ENCODE results near the gene SNORC.

Gene SNORC

DNA sequence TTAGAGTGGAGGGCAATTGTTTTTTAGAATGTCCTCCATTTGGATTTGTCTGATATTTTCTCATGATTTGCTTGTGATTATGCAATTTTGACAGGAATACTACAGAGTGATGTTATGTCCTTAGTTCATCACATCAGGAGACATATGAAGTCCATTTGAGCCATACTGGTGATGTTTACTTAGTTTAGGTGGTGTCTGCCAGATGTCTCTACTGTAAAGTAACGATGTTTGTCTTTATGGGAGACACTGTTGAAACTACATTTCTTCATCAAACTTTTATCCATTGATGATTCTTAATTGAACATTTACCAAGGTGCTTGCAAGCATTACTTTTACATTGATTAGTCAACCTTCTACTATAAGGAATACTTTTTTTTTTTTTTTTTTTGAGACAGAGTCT, 4.9 kb upstream of the SNORC start:
- TF ChIP-seq, protein P1, sequence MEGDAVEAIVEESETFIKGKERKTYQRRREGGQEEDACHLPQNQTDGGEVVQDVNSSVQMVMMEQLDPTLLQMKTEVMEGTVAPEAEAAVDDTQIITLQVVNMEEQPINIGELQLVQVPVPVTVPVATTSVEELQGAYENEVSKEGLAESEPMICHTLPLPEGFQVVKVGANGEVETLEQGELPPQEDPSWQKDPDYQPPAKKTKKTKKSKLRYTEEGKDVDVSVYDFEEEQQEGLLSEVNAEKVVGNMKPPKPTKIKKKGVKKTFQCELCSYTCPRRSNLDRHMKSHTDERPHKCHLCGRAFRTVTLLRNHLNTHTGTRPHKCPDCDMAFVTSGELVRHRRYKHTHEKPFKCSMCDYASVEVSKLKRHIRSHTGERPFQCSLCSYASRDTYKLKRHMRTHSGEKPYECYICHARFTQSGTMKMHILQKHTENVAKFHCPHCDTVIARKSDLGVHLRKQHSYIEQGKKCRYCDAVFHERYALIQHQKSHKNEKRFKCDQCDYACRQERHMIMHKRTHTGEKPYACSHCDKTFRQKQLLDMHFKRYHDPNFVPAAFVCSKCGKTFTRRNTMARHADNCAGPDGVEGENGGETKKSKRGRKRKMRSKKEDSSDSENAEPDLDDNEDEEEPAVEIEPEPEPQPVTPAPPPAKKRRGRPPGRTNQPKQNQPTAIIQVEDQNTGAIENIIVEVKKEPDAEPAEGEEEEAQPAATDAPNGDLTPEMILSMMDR (IDR thresholded peaks at IDR 0.05; ENCODE audit: control insufficient read depth, extremely low read depth, insufficient read depth) = no peak
- no peak overlapping the region for H3K4me3 ChIP-seq (ENCODE audit: low read depth, low read length)
- no peak for DNase-seq (ENCODE audit: low read depth)

DNA sequence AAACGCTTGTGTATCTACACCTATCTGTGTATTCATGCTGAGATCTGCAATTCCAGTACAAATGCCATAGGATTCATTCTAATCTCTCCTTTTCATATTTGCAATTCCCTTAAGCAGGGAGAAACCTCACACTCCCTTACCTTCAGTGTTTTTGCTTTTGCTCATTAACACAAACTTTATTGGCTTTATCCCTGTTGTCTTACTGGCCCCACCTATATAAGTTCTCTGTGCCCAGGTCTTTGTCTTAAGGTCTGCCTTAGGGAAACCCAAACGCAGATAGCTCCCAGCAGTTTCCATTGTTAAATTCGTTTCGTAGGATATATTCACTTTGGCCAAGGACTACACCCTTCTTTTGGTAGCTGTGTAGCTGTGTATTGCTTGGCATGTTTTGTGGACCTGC, 4.0 kb upstream of the SNORC start:
- H3K4me3 ChIP-seq (ENCODE audit: low read depth, low read length) = no peak overlapping the region
- DNase-seq (ENCODE audit: low read depth) = no peak
- TF ChIP-seq, protein P1 (IDR thresholded peaks at IDR 0.05; ENCODE audit: control insufficient read depth, extremely low read depth, insufficient read depth) = no peak

DNA sequence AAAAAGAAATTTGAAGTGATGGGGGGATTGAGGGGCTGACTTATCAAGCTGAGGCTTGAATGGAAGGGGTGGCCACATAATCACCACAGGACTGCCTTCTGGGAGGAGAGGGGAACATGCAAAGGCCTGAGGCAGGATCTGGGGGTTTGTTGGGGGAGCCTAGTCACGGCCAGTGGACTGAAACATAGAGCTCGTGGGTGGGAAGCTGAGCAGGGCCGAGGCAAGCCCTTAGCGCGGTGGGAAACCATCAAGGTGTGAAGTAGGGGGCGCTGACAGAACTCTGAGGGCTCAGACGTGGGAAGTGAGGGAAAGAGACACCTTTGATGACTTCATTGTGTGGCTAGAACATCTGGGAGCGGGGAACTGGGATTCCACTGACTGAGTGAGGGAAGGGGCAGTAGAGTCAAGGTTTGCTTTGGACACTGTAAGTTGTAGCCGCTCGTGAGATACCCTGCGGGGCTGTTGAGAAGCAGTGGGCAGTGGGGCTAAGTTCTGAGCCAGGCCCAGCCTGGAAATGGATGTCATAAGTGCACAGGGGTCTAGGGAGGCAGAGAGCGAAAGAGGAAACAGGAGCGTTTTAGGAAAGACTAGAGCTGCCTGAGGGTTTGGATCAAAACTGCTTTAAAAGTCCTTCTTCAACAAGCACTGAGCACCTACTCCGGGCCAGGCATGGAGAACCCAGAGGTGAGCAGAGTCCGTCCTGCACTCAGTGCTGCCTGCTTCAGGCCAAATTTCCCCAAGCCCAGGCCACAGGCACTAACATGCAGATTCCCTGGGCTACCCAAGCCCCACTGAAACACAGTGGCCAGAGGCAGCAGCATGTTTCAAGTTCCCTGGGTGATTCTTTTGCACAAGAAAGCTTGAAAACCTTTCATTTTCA, 686 bp upstream of the SNORC start:
- TF ChIP-seq, protein P1 (IDR thresholded peaks at IDR 0.05; ENCODE audit: control insufficient read depth, extremely low read depth, insufficient read depth) = no peak
- no peak for DNase-seq (ENCODE audit: low read depth)
- H3K4me3 ChIP-seq (ENCODE audit: low read depth, low read length) = no peak overlapping the region

DNA sequence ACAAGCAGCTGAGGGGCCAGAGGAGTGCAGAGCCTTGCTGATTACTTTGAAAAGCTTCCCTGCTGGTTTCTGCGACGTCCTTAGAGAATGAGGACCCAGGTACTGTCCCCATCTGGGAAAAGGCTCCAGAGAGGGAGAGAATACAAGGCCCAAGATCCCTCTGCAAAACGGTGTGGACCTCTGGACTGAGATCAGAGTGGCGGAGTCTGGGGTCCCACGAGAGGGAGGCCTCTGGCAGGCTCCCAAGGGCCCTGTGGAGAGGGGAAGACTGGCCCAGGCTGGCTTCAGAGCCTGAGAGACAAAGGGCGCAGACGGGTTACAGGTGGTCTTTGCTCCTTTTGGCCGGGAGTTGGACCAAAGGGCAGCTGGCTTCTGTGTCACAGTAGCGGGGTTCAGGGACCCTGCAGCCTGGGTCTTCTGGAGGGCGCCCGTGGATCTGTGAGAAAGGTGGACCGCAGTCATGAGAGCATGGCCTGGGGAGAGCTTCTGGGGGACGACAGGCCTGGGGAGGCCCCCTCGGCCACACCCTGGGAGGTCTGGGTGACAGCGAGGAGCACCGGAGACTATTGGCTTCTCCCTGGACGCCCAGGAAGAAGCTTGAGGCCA, 805 bp downstream of the SNORC start:
- TF ChIP-seq, protein P1 (IDR thresholded peaks at IDR 0.05; ENCODE audit: control insufficient read depth, extremely low read depth, insufficient read depth) = no peak
- no peak for DNase-seq (ENCODE audit: low read depth)

DNA sequence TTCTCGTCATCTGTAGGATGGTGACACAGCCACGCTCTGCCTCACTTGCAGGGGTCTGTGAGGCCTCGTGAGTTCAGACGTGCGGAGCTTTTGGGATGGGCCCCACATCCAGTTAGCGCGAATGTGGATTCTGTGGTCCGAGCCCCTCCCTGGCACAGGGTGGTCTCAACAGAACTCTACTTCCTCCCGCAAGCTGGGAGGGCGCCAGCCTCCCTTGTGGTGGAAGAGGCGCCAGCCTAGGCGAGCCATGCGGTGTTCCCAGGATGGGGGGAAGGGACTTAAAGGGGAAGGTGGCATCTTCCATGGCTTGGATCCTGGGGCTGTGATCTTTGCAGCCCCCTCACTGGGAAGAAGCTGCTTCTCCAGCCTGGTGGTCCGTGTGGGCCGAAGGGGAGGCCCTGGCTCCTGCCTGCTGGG, 1.4 kb downstream of the SNORC start:
- no peak overlapping the region for H3K4me3 ChIP-seq (ENCODE audit: low read depth, low read length)
- TF ChIP-seq, protein P1 (IDR thresholded peaks at IDR 0.05; ENCODE audit: control insufficient read depth, extremely low read depth, insufficient read depth) = no peak
- DNase-seq (ENCODE audit: low read depth) = no peak

More for the DNA sequence above, 805 bp downstream of the SNORC start:
- no peak overlapping the region for H3K4me3 ChIP-seq (ENCODE audit: low read depth, low read length)

DNA sequence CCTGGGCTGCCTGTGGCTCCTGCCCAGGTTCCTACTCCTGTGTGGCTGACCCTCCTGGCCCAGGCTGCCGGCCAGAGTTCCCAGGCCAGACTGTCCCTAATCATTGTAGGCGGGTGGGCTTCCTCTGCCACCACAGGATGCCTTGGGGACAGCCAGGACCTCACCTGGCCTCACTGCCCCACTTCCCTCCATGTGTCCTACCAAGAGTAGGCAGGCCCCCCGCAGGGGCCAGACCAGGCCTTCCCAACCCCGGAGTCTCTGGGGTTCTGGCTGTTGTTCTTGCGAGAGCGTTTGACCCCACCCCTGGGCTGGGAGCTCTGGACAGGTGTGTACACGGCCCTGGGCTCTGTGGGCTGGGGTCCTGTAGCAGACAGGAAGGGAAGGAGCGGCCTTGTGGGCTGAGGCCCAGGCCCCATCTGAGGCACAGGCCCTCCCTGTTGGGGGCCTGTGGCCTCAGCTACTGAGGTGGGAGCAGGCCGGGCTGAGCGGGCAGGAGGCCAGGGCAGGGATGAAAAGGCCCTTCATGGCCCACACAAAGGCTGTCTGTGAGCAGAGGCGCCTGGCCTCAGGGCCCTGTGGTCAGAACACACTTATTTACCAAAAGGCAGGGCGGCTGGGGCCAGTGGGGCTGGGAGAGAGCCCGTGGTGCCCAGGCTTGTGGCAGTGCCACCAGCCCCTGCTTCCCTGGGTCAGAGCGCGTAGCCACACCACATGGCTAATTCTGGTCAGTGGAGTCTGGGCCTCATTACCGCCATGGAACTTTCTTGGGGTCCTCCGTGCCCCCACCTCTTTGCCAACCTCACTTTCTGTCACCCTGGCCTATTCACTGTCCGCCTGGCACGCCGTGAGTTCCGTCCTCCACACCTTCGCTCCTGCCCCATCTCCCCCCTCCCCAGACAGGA, 2.0 kb downstream of the SNORC start:
- TF ChIP-seq, protein P1 (IDR thresholded peaks at IDR 0.05; ENCODE audit: control insufficient read depth, extremely low read depth, insufficient read depth) = no peak
- H3K4me3 ChIP-seq (ENCODE audit: low read depth, low read length) = no peak overlapping the region
- no peak for DNase-seq (ENCODE audit: low read depth)

Measured in LNCaP clone FGC (cell line).